Measurements from ENCODE around the gene OR5M10.

The OR5M10 gene

DNA sequence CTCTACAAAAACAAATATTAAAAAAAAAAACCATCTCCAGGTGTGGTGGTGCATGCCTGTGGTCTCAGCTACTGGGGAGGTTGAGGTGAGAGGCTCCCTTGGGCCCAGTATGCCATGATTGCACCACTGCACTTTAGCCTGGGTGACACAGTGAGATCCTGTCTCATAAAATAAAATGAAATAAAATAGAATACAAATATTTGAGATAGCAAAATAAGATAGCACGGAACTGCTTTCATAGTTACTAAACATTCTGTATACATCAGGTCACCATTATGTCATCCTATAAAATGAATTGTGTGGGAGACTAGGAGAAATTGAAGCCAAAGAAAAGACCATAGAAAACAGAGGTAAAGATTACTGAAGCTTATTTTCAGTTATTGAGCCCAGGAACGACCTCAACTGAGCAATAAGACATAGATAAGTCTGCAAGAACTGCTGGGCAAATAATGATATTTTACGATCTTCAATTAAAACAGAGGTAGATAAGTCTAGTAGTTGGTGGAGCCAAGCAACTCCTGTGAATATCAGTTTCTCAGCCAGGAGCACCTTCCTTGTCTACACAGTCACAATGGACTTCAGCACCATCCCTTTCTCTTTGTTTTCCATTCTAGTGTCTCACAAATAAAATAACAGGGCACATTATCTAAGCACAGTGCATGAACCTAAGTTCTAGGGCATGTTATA lies 44.3 kb downstream of the OR5M10 start:
- Histone ChIP-seq H3K9me3 (replicated peaks in 1 of 11) (no peaks in the 10 kb centered on the region), H3K9ac (no peak overlapping the region), H3K36me3 (no peaks in the 10 kb centered on the region), H3K4me2 (no peak overlapping the region), H3K4me3 (no peak overlapping the region), H4K20me1 (no peaks in the 10 kb centered on the region), H3K27ac (no peak overlapping the region), H3K27me3 (no peaks in the 10 kb centered on the region), H3K4me1 (no peaks in the 10 kb centered on the region)
- no peak for TF ChIP-seq Cebpa-rat (IDR thresholded peaks at IDR 0.05)

DNA sequence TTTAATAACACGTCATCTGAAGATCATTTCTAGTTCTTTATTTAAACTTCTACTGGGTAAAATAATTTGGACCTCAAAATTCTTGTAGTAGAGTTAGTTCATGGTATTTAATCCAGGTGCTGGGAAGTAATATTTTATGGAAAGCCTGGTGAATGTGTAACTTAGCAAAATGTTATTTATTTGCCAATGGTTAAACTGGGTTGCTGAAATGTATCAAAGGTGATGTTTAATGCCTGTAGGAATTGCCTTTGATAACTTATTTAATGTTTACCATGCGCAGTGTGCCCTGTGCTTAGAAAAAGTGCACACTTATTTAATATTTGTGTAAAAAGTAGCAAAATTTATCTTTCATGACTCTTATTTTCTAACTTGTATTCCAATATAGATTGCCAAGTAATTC lies 45.7 kb downstream of the OR5M10 start:
- Histone ChIP-seq H4K20me1 (no peaks in the 10 kb centered on the region), H3K9ac (no peak overlapping the region), H3K27ac (no peak overlapping the region), H3K4me3 (no peak overlapping the region), H3K4me2 (no peak overlapping the region), H3K27me3 (no peaks in the 10 kb centered on the region), H3K36me3 (no peaks in the 10 kb centered on the region), H3K4me1 (no peaks in the 10 kb centered on the region), H3K9me3 (replicated peaks in 1 of 11) (no peaks in the 10 kb centered on the region)
- no peak for TF ChIP-seq Cebpa-rat (IDR thresholded peaks at IDR 0.05)

Data from BLaER1 treated with 17β-estradiol and CSF1 and Interleukin-3, amounts not matched to agents 10 nM and 100 nM (cell line).